NCI-H187 (cell line): ENCODE results near the gene ICAM1.

Experiments
- DNase-seq, 2 experiments: peaks; one replicate each; lab custom pipeline; 2025; lab: John Stamatoyannopoulos, UW

Gene ICAM1

DNA sequence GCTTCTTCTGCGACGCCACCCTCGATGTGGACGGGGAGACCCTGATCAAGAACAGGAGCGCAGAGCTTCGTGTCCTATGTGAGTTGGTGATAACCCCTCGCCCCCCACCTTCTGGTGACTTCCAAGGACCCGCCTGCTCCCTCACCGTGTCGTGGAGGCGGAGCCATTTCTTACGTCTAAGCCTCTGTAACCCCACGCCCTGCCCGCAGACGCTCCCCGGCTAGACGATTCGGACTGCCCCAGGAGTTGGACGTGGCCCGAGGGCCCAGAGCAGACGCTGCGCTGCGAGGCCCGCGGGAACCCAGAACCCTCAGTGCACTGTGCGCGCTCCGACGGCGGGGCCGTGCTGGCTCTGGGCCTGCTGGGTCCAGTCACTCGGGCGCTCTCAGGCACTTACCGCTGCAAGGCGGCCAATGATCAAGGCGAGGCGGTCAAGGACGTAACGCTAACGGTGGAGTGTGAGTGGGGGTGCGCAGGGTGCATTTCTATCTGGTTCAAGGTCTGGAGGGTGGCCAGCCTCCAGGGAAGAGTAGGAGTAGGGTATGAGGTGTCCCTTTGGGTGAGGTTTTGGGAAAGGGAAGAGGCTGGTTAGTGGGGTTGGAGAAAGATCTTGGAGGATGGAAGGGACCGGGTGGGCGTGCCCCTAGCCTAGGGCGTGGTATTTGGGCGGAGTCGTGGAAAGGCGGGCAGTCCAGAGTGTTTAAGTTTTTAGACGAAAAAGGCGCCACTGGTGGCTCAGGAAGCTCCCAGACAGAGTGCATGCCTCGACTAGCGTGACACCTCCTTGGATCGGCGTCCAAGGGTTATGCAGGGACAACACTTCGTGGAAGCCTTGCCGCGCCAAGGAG, 22.1 kb downstream of the ICAM1 start:
- no peak for DNase-seq

GRCh38 chr19:10293637-10294367, 22.9 kb downstream of the ICAM1 start:
- DNase-seq: no peak

- no peak for DNase-seq
Measured at GRCh38 chr19:10294368-10294697, 23.4 kb downstream of the ICAM1 start.

- DNase-seq: no peak
Measured at GRCh38 chr19:10295305-10295846, 24.5 kb downstream of the ICAM1 start.

DNA sequence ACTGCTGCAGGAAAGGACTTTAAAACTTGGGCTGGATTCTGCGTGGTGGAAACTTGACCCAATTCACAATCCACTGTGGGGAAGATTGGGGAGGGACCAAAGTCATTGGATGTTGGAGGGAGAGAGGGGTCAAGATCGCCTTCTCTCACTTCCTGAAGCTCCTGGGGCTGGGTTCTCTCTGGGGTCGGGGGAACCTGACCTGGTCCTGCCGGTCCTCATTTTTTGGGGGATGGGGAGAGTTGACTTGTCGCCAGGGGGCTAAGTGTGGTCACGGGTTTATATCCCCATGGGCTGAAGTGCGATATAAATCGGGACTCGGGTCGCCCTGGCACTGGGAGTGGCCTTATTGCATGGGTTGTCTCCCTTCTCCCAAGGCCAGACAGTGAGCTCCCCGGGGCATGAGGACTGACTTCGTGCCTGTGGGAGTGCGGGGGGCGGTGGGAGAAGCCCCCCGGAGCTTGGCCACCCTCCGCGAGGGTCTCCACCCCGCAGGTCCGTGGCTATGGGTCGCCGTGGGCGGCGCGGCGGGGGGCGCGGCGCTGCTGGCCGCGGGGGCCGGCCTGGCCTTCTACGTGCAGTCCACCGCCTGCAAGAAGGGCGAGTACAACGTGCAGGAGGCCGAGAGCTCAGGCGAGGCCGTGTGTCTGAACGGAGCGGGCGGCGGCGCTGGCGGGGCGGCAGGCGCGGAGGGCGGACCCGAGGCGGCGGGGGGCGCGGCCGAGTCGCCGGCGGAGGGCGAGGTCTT, 25.1 kb downstream of the ICAM1 start:
- no peak for DNase-seq

- no peak for DNase-seq
Measured at GRCh38 chr19:10299545-10300458, 28.9 kb downstream of the ICAM1 start.

DNA sequence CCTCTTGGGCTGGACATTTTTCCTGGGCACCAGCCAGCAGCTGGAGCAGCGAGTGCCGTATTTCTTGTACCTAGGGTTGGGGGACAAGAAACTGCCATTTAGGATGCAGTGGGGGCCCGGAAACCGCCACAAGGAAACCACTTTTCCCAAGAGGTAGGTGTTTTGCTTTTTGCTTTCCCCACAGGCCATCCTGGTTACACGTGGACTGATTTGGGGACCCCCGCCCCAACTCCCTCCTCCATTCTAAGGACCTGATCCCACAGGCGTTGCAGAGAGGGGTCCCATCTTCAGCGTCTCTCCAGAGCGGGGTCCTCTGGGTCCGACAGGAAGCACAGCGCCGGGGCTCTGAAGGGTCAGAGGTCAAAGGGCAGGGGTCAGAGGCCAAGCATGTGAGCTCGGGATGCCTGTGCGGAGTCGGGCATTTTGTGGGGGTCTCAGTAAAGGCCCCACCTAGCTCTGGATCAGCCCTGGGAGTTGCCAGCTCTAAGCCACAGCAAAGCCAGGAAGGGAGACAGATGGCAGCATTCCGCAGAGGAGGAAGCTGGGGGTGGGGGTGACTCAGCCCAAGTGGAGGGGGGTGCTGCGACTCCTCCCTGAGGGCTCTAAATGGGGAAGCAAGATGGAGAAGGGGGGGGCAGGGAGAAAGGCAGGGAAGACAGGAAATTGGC, 34.4 kb downstream of the ICAM1 start:
- no peak for DNase-seq

- DNase-seq: no peak
Measured at GRCh38 chr19:10306327-10306726, 35.4 kb downstream of the ICAM1 start.

- DNase-seq: no peak
Measured at GRCh38 chr19:10309423-10309822, 38.5 kb downstream of the ICAM1 start, which contains the start of gene ZGLP1. Gene ZGLP1 (minus strand): TSS chr19:10309815.

DNA sequence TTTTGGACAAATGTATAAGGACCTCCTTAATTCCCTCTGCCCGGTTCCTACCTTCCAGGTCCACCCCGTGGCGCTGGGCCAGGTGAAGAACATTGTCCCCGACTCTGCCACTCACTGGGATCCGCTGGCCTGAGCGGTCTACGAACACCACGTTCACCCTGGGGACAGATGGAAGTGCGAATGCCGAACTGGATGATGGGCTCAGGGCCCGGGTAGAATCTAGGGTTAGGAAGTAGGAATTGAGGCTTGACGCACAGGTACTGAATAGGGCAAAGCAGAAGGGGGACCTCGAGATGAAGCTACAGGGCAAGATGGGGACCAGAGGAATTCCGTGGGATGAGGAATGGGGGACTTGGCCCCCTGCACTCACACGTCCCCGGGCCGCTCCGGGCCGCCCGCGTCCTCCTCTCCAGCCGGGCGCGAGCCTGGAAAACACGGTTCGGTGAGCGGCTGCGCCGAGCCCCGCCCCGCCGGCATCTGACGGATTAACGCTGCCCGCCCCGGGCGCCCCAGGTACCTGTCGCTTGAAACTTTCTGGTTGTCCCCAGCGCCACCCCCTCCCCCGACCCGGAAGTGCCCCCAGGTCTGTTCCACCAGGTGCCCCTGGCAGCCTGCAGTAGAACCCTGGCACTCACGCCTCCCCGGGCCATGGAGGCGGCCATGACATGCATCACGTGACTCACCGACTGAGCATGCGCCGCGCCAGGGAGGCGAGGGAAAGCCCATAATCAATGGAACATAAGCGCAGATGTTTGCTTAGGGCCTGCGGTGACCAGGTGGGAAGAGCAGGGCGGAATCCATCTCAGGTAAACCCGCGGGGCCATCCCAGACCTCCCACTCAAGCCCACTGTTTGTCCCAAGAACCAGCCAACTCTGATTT, 44.7 kb downstream of the ICAM1 start, which contains the start of gene FDX2:
Gene FDX2 (minus strand): TSS at position 681 of the 880 bp plus-strand sequence. CDS start 19 bp downstream, at position 662.
- peak; percentile 65 to 74 for DNase-seq

- DNase-seq: no peak
Measured at GRCh38 chr19:10316229-10317044, 45.5 kb downstream of the ICAM1 start.

- DNase-seq: no peak
Measured at GRCh38 chr19:10317045-10317856, 46.3 kb downstream of the ICAM1 start.

DNA sequence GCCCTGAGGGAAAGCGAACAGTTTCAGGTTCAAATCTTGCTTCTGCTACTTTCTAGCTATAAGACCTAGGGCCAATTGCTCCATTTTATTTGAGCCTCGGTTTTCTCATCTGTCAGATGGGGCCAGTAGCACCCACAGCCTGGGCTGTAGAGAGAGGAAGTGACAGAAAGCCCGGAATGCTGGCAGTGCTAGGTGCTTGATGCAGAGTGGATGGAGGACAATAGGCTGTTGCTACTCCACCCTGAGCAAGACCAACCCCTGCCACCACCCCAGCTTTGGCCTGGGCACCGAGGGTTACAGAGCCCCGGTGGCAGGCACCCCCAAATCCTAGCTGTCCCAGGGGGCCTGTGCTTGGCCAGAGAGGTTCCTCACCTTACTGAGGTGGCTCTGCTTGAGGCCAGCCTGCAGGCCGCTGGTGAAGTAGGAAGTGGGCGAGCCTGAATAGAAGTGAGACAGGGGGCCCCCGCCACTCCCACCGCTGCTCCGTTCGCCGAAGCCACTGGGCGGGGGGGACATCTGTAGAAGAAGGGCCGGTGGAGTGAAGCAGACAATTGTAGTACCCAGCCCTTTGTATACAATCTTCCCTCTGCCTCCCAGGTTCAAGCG, 47.0 kb downstream of the ICAM1 start:
- no peak for DNase-seq

- DNase-seq: no peak
Measured at GRCh38 chr19:10318807-10319682, 48.1 kb downstream of the ICAM1 start.

GRCh38 chr19:10320602-10321416, 49.9 kb downstream of the ICAM1 start:
- no peak for DNase-seq

GRCh38 chr19:10321417-10321797, 50.5 kb downstream of the ICAM1 start:
- no peak for DNase-seq
